Activated CD8-positive, alpha-beta memory T cell treated with anti-CD3 and anti-CD28 coated beads, Interleukin-2, amount 50 U/mL, for 1 hour (primary cell): Measurements from ENCODE around the gene C5orf24.
"Not testable (repeated sequence)": the region's sequence is repeated elsewhere in the genome, so short reads cannot be mapped to it uniquely, and the experiment has no call there.

Source experiments
- DNase-seq: peaks from one replicate; pipeline ENCODE4 v3.0.0-alpha.2; 2020; ENCODE audit errors: extremely low read depth

The C5orf24 gene

GRCh38 chr5:134857401-134857800 is 11.6 kb downstream of the C5orf24 start:
- DNase-seq: no peak

GRCh38 chr5:134864707-134865106 is 18.9 kb downstream of the C5orf24 start:
- no peak for DNase-seq

GRCh38 chr5:134873494-134873893 is 27.7 kb downstream of the C5orf24 start:
- DNase-seq: no peak

DNA sequence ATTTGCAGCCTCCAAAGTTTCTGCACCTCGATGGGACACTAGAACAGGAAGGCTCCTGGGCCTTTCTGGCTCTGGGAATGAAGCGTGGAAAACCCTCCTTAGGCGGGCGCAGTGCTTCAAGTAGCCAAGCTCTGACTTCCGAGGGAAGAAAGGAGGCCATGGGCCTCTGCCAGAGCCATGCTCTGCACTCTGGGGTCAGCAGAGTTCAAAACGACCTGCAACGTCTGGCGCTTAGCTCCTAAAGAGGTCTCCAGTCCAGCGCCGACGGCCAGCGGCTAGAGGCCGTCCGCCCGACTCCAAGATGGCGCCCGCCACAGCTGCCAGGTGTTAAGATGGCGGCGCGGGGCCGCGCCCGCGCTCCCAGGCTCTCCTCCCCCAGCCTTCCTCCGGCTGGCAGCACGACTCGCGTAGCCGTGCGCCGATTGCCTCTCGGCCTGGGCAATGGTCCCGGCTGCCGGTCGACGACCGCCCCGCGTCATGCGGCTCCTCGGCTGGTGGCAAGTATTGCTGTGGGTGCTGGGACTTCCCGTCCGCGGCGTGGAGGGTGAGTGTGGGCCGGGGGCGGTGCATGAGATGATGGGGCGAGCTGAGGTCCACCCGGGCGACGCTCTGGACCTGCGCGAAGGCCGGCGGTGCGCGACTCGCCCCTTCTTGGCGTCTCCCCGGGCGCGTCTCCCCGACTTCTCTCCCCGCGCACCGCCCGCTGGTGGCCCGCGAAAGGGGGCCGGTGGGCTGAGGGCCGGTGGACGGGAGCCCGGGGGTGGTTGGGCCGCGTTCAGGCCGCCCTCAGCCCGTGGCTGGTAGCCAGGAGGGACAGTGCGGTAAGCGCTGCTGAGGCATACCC is 28.4 kb downstream of the C5orf24 start, which contains the start of gene TXNDC15:
Gene TXNDC15 (plus strand): TSS at position 385 of the 844 bp plus-strand sequence. CDS start 57 bp downstream, at position 442.
- DNase-seq: peak; percentile 25

GRCh38 chr5:134874831-134875655 is 29.3 kb downstream of the C5orf24 start:
- no peak for DNase-seq

GRCh38 chr5:134877159-134877558 is 31.4 kb downstream of the C5orf24 start:
- DNase-seq: no peak

DNA sequence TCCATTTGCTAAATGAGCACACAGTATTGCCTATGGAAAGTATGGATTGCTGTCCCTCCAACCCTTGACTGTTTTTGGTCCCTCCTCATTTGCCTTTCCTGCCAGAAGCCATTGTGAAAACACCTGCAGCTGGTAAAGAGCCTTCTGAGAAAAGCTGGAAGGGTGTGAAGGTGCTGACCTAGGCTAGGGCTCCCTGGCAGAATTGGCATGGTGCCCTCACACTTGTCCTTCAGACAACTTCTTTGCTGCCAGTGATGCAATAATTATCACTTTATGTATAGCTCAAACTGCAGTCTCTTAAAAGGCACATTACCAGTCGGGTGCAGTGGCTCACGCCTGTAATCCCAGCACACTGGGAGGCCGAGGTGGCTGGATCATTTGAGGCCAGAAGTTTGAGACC is 32.6 kb downstream of the C5orf24 start:
- no peak for DNase-seq

GRCh38 chr5:134879456-134879855 is 33.7 kb downstream of the C5orf24 start:
- DNase-seq: no peak

- not testable (repeated sequence) for DNase-seq
Measured at GRCh38 chr5:134880937-134881336, 35.2 kb downstream of the C5orf24 start.

- DNase-seq: not testable (repeated sequence)
Measured at GRCh38 chr5:134881711-134882110, 35.9 kb downstream of the C5orf24 start.

DNA sequence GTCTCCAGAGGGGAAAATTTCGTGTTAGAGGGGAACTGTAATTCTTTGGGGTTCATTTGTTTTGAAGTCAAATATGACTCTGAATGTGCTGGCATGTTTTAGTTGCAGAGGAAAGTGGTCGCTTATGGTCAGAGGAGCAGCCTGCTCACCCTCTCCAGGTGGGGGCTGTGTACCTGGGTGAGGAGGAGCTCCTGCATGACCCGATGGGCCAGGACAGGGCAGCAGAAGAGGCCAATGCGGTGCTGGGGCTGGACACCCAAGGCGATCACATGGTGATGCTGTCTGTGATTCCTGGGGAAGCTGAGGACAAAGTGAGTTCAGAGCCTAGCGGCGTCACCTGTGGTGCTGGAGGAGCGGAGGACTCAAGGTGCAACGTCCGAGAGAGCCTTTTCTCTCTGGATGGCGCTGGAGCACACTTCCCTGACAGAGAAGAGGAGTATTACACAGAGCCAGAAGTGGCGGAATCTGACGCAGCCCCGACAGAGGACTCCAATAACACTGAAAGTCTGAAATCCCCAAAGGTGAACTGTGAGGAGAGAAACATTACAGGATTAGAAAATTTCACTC is 41.9 kb downstream of the C5orf24 start:
- DNase-seq: no peak

DNA sequence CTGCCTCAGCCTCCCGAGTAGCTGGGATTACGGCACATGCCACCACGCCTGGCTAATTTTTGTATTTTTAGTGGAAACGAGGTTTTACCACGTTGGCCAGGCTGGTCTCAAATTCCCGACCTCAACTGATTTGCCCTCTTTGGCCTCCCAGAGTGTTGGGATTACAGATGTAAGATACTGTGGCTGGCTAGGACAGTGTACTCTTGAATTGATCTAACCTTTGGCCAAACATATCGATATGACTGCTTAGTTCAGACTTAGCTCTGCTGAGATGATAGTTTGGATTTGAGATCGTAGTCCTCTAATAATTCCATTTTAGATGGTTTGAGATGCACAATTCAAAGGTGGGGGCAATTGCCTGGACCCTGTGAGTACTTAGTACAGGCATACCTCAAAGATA is 43.6 kb downstream of the C5orf24 start:
- no peak for DNase-seq

- no peak for DNase-seq
Measured at GRCh38 chr5:134891473-134891872, 45.7 kb downstream of the C5orf24 start.

- no peak for DNase-seq
Measured at GRCh38 chr5:134892282-134892681, 46.5 kb downstream of the C5orf24 start.

DNA sequence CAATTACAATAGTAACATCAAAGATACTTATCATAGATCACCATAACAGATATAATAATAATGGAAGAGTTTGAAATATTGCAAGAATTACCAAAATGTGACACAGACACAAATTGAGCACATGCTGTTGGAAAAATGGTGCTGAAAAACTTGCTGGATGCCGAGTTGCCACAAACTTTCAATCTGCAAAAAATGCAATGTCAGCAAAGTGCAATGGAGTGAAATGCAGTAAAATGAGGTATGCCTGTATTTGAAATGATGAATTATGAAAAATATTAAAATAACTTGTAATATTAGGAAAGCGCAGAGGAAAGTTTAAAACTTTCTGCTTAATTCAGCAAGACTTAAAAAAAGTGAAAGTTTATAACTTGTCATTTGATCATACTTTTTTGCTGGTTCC is 47.2 kb downstream of the C5orf24 start:
- no peak for DNase-seq

GRCh38 chr5:134893748-134894505 is 48.2 kb downstream of the C5orf24 start:
- DNase-seq: no peak

- no peak for DNase-seq
Measured at GRCh38 chr5:134902071-134902801, 56.5 kb downstream of the C5orf24 start.

GRCh38 chr5:134904610-134905245 is 59.0 kb downstream of the C5orf24 start, which contains the start of gene PCBD2:
PCBD2 (plus strand) TSS chr5:134905131; CDS start chr5:134905140, 9 bp downstream.
- peak; percentile 63 for DNase-seq

GRCh38 chr5:134905246-134905996 is 59.7 kb downstream of the C5orf24 start:
- peak; percentile 11 for DNase-seq

DNA sequence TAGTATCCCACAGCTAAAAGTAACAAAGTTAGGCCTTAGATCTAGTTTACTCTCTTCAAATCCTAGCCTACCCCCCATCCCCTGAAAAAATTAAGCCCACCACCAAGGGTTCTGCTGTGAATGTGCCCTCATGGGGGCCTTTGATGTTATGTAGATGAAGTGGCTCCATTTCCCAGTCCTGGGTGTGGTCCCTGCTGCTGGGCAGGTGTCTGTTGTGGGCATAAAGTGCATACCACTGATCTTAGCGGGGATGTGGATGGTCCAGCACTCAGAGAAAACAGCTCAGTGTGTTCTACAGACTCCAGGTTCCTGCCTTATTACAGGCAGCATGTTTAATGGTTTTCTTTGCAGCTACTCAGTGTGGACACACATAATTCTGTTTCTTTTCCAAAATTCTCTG is 61.0 kb downstream of the C5orf24 start:
- no peak for DNase-seq
